Measurements from ENCODE around the gene KCNJ13. TPM values are rescaled to one million over a fixed set of nuclear protein-coding genes. Genes with fewer than 3 reads are reported as not detected.

The KCNJ13 gene
- total RNA-seq = 8.2 TPM

DNA sequence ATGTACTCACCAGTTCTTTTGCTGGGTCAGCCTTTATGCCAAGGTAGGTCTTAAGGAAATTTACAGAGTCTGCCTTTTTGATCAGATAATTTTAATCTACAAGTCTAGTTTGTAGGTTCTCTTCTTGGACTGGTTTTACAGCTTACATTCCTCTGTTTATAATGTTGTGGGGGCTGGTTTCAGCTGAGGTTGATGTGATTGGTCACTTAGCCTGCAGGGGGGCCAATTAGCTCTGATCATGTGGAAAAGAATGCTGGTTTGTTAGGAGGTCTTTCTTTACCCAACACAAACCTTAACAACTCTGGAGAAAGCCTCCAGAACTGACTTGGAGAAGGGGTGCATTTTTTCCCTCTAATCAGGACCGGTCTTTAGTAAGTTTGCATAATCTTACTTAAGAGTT lies at the start of gene KCNJ13:
TSS of gene KCNJ13 (minus strand) at position 131 of the 400 bp plus-strand sequence. CDS start 5,203 bp downstream, outside the sequence.

Other genes starting within 250 kb of the KCNJ13 start
- 2.0 TPM for gene CHRNG, start 236.9 kb downstream of the KCNJ13 start, total RNA-seq
- 9.6 TPM for gene TIGD1, start 226.0 kb downstream of the KCNJ13 start, total RNA-seq
- gene EIF4E2, start 225.9 kb downstream of the KCNJ13 start, total RNA-seq = 46.7 TPM
- 5.9 TPM for gene EFHD1, start 143.0 kb downstream of the KCNJ13 start, total RNA-seq
- gene GIGYF2, start 79.2 kb downstream of the KCNJ13 start, total RNA-seq = 168 TPM
- 0.55 TPM for gene SNORC, start 93.7 kb upstream of the KCNJ13 start, total RNA-seq
- gene NGEF, start 236.7 kb upstream of the KCNJ13 start, total RNA-seq = 10.0 TPM